GM21529 (cell line): ENCODE results near the gene TBX10.
A peak's percentile ranks its signal among the peaks of the same experiment; 100 is the strongest.
"Not testable (repeated sequence)": the region's sequence is repeated elsewhere in the genome, so short reads cannot be mapped to it uniquely, and the experiment has no call there.

Source experiments
- ATAC-seq: cut with Tn5 transposase; IDR thresholded peaks from one replicate; pipeline ENCODE4 v1.9.1; 2021; ENCODE audit not compliant: unreplicated experiment

The TBX10 gene

GRCh38 chr11:67632175-67632981 lies 7.2 kb downstream of the TBX10 start:
- ATAC-seq, result no peak

GRCh38 chr11:67631853-67632174 lies 7.7 kb downstream of the TBX10 start:
- ATAC-seq, result no peak

DNA sequence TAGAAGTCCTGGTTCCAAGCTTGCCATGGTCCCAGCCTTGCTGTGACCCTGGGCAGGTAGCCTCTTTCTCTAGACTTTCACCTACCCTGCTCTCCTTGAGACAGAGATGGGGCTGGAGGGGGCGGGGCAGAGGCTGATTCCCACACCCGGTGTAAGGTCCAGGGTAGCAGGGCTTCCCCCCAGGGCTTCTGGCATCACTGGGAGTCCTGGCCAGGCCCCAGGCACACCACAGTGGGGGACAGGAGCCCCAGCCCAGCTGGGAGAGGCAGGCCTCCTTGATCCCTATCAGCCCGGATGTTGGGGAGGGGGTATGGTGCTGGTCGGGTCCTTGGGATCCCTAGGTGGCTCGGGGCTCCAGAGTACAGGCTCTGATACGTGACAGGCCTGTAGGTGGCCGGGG lies 8.2 kb downstream of the TBX10 start:
- ATAC-seq, result no peak

DNA sequence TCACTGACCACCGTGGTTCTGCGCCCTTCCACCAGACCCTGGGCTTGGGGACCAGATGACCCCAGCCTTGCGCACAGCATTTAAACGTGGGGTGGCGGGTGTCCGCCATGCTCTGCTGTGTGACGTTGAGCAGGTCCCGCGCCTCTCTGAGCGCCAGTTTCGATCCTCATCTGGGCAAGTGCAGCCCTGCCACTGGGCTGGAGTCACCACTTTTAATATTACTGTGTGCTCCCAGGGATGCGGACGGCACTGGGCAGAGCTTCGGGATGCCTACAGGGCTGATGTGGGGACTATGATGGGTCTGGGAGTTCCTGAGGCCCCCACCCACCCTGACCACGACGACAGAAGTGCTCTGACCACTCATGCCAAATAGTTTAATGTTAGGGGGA lies 8.6 kb downstream of the TBX10 start:
- no peak for ATAC-seq

GRCh38 chr11:67630228-67630942 lies 9.2 kb downstream of the TBX10 start:
- ATAC-seq, result peak; percentile 53

DNA sequence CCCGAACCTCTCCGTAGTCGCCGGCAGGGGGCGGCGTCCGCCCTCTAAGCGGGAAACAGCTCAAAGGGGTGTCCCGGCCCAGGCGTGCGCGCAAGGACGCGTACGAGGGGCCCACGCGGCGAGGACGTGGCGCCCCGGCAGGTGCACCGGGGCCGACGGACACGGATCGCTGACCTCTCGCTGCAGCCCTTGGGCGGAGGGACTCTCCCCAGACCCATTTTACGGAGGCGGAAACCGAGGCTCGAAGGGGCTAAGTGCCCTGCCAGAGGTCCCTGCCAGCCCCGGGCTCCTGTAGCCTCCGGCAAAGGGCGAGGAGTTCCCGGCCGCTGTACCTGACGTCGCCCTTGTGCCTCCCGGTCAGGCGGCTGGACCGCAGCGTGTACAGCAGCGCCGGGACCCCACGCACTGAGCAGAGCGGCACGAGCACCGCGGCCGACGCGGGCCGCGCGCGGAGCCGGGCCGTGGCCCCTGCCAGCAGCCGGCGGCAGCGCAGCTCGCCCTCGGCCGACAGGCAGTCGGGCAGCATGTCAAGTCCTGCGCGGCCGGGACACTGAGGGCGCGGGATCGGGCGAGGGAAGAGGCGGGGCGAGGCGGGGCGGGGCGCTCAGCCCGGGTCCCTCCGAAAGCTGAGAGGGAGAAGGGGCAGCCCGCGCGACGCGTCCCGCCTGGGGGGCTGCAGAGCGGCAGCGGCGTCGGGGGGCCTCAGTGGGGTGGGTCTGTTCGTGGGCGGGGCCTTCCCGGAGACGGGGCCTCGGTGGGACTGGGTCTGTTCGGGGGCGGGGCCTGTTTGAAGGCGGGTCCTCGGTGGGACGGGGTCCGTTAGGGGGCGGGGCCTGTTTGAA lies 10.0 kb downstream of the TBX10 start, which contains the start of gene NUDT8:
NUDT8 (minus strand) TSS at position 552 of the 842 bp plus-strand sequence; CDS start at position 526, 26 bp downstream.
- ATAC-seq, result peak; percentile 49

GRCh38 chr11:67628710-67629385 lies 10.7 kb downstream of the TBX10 start:
- no peak for ATAC-seq

- ATAC-seq, result no peak
These were observed 11.5 kb downstream of the TBX10 start for GRCh38 chr11:67627812-67628624.

DNA sequence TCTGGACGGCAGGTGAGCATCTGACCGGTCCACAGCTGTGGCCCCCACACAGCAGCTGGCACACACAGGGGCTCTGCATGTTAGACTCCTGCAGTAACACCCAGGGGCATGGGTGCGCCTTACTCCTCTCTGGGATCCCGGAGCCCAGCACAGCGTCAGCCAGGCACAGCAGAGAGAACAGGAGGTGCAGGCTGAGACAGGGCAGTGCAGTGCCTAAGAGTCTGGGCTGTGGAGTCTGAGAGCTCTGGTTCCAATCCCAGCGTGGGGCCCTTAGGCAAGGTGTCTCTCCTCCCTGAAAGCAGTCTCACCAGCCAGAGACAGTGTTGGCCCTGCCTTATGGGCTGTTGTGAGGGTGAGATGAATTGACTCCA lies 12.1 kb downstream of the TBX10 start:
- ATAC-seq, result no peak

GRCh38 chr11:67626970-67627369 lies 12.6 kb downstream of the TBX10 start:
- ATAC-seq, result no peak

DNA sequence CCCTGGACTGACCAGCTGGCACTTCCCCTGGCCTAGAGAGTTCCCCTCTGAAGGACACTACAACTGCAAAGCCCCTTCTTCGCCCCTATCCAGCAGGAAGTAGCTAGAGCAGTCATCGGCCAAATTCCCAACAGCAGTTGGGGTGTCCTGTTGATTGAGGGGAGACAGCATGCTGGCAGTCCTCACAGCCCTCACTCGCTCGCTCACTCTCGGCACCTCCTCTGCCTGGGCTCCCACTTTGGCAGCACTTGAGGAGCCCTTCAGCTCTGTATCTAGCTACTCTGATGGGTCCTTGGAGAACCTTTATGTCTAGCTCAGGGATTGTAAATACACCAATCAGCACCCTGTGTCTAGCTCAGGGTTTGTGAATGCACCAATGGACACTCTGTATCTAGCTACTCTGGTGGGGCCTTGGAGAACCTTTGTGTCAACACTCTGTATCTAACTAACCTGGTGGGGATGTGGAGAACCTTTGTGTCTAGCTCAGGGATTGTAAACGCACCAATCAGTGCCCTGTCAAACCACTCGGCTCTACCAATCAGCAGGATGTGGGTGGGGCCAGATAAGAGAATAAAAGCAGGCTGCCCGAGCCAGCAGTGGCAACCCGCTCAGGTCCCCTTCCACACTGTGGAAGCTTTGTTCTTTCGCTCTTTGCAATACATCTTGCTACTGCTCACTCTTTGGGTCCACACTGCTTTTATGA lies 13.3 kb downstream of the TBX10 start:
- ATAC-seq, result not testable (repeated sequence)

DNA sequence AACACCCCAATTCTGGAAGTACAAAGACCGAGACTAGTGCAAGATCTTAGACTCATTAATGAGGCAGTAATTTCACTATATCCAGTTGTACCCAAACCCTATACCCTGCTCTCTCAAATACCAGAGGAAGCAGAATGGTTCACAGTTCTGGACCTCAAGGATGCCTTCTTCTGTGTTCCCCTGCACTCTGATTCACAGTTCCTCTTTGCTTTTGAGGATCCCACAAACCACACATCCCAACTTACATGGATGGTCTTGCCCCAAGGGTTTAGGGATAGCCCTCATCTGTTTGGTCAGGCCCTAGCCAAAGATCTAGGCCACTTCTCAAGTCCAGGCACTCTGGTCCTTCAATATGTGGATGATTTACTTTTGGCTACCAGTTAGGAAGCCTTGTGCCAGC lies 15.8 kb downstream of the TBX10 start:
- ATAC-seq, result not testable (repeated sequence)

- not testable (repeated sequence) for ATAC-seq
These were observed 16.7 kb downstream of the TBX10 start for GRCh38 chr11:67622905-67623304.

- ATAC-seq, result not testable (repeated sequence)
These were observed 17.6 kb downstream of the TBX10 start for GRCh38 chr11:67621928-67622327.

DNA sequence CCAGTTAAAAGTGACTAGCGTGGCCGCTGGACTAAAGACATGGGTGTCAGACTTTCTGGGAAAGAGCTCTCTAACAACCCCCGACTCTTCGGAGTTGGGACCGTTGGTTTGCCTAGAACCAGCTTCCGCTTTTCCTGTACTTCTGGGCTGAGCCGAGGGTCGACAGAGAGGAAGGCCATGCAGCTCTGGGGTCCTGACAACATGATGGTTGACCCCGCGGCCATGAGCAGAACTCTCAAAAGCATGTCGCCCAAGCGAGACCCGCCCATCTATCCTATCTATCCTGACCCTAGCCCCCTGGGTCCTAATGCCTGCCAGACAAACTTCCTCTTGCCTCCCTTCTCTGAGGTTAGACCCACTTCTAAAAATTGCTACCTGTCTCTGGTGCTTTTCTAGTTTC lies 18.9 kb downstream of the TBX10 start:
- not testable (repeated sequence) for ATAC-seq

GRCh38 chr11:67619683-67620618 lies 19.6 kb downstream of the TBX10 start:
- ATAC-seq, result not testable (repeated sequence)

GRCh38 chr11:67618901-67619659 lies 20.5 kb downstream of the TBX10 start:
- ATAC-seq, result not testable (repeated sequence)
